ENCODE data around the gene ARHGEF3. TPM values are rescaled to one million over a fixed set of nuclear protein-coding genes. Genes with fewer than 3 reads are reported as not detected.
A peak's percentile ranks its signal among the peaks of the same experiment; 100 is the strongest.

The ARHGEF3 gene
- total RNA-seq, 4 donors from 2014 or later = 15.9 to 79.4 (median 44.8) TPM

GRCh38 chr3:56753206-56753820, 48.4 kb downstream of the ARHGEF3 start:
- TF ChIP-seq, protein P1, sequence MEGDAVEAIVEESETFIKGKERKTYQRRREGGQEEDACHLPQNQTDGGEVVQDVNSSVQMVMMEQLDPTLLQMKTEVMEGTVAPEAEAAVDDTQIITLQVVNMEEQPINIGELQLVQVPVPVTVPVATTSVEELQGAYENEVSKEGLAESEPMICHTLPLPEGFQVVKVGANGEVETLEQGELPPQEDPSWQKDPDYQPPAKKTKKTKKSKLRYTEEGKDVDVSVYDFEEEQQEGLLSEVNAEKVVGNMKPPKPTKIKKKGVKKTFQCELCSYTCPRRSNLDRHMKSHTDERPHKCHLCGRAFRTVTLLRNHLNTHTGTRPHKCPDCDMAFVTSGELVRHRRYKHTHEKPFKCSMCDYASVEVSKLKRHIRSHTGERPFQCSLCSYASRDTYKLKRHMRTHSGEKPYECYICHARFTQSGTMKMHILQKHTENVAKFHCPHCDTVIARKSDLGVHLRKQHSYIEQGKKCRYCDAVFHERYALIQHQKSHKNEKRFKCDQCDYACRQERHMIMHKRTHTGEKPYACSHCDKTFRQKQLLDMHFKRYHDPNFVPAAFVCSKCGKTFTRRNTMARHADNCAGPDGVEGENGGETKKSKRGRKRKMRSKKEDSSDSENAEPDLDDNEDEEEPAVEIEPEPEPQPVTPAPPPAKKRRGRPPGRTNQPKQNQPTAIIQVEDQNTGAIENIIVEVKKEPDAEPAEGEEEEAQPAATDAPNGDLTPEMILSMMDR (IDR thresholded peaks at IDR 0.05) = no peak
- no peak for TF ChIP-seq POLR2A (IDR thresholded peaks at IDR 0.05)
- Histone ChIP-seq H3K27me3 (no peaks in the 10 kb centered on the region), H3K4me3 (no peak overlapping the region), H3K27ac (peak overlapping the region; percentile 26 to 32), H3K9me3 (no peaks in the 10 kb centered on the region), H3K4me1 (peaks cover 0 to 9% of the 10 kb centered on the region in 2 donors), H3K36me3 (no peaks in the 10 kb centered on the region)
- intact Hi-C loops (cut with DNase I; ENCODE audit: low total_unique reads) = no loop called here
- DNase-seq = no peak

DNA sequence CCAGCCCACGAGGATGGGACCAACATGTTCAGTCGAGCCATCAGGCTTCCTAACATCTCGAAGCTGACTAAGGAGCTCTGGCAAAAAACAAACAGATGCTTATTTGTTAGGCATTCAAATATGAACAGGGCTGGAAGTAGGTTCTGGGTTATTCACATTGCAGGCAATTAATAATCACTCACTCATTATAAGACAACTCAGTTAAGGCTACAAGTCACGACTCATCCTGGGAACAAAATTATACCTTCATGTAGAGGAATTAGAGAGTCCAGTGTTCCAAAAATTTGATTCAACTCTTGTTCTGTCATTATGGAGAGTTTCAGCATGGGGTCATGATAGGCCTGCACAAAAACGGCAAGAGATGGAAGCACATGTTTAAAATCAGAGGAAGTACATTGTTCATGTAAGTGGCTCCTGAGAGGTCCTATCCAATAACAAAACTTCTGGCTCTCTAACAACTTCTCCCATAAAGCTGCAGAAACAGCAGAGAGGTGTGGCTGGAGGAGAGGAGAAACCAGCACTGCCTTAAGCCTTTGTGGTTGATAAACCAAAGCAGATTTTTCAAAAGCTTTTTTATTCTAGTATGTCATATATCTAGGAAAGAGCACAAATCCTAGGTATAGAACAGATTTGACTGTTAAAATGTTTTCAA, 50.6 kb downstream of the ARHGEF3 start:
- H3K4me1 ChIP-seq = peaks cover 0 to 9% of the 10 kb centered on the region in 2 donors
- H3K27me3 ChIP-seq = no peaks in the 10 kb centered on the region
- DNase-seq = no peak
- intact Hi-C loops (cut with DNase I; ENCODE audit: low total_unique reads) = no loop called here
- H3K4me3 ChIP-seq = no peak overlapping the region
- H3K27ac ChIP-seq = peak overlapping the region; percentile 27 to 63
- H3K36me3 ChIP-seq = no peaks in the 10 kb centered on the region
- TF ChIP-seq, protein P1 (IDR thresholded peaks at IDR 0.05) = no peak
- TF ChIP-seq POLR2A (IDR thresholded peaks at IDR 0.05) = no peak
- H3K9me3 ChIP-seq = no peaks in the 10 kb centered on the region

DNA sequence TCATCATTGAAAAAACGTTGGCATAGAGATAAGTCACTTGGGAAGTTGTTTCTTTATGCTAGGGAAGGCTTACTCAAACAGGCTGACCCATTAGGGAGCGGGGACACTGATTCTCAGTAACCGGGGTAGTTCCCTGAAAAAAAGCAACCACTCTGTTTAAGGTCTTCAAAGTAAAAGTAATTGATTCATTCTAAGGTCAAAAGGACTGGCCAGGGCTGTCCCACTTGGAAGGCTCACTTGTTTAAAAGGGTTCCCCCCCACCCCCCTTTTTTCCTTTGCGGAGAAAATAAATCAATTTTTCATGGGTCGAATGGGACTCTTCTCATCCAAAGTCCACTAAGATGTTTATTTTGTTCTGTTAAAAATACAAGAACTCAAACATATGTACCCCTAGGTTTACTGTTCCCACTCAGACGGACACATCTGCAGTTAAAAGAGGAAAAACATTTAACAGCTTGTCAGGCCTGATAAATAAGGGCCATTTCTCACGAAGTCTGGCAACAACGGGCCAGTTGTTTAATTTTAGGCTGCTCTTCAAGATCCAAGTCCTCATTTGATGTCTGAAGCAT, 53.0 kb downstream of the ARHGEF3 start:
- Histone ChIP-seq H3K9me3 (no peaks in the 10 kb centered on the region), H3K4me1 (peaks cover 0 to 3% of the 10 kb centered on the region in 2 donors), H3K36me3 (no peaks in the 10 kb centered on the region), H3K27ac (peak overlapping the region; percentile 72 to 81), H3K4me3 (no peak overlapping the region), H3K27me3 (no peaks in the 10 kb centered on the region)
- peak; percentile 22 to 48 for DNase-seq
- TF ChIP-seq, protein P1 (IDR thresholded peaks at IDR 0.05) = no peak
- TF ChIP-seq POLR2A (IDR thresholded peaks at IDR 0.05) = no peak
- intact Hi-C loops (cut with DNase I; ENCODE audit: low total_unique reads) = no loop called here

DNA sequence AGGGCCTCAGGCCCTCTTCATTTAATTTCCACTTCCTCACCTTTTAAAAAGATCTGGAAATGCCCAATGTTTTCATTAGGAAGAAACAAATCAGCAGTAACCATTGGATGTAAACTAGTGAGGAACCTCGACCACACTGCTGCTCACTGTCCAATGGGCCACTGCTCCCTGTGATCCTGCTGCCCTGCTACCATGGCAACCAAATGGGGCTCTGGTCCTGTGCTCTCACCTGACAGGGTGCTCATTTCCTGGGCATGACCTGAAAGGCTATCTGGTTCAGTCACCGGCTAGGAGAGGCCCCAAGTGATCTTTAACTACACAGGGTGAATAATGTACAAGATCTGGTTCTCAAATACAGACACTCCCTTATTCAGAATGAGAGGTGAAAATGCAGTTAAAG, 54.6 kb downstream of the ARHGEF3 start:
- DNase-seq = no peak
- Histone ChIP-seq H3K4me3 (no peak overlapping the region), H3K36me3 (no peaks in the 10 kb centered on the region), H3K4me1 (peaks cover 0 to 3% of the 10 kb centered on the region in 2 donors), H3K27ac (no peak overlapping the region), H3K27me3 (no peaks in the 10 kb centered on the region), H3K9me3 (no peaks in the 10 kb centered on the region)
- TF ChIP-seq, protein P1 (IDR thresholded peaks at IDR 0.05) = no peak
- TF ChIP-seq POLR2A (IDR thresholded peaks at IDR 0.05) = no peak
- intact Hi-C loops (cut with DNase I; ENCODE audit: low total_unique reads) = no loop called here

GRCh38 chr3:56744016-56744415, 57.7 kb downstream of the ARHGEF3 start:
- H3K36me3 ChIP-seq = no peaks in the 10 kb centered on the region
- no peaks in the 10 kb centered on the region for H3K9me3 ChIP-seq
- no peak overlapping the region for H3K4me3 ChIP-seq
- H3K27ac ChIP-seq = no peak overlapping the region
- no peak for DNase-seq
- no peak for TF ChIP-seq POLR2A (IDR thresholded peaks at IDR 0.05)
- TF ChIP-seq, protein P1 (IDR thresholded peaks at IDR 0.05) = no peak
- H3K27me3 ChIP-seq = no peaks in the 10 kb centered on the region
- H3K4me1 ChIP-seq = peaks cover 0 to under 1% of the 10 kb centered on the region in 2 donors
- intact Hi-C loops (cut with DNase I; ENCODE audit: low total_unique reads) = no loop called here

Data from uterus (tissue), 4 donors.